Mucosa of gallbladder (tissue), 1 donor: ENCODE measurements around the gene CIDEA. TPM values are rescaled to one million over a fixed set of nuclear protein-coding genes. Genes with fewer than 3 reads are reported as not detected.

ENCODE experiments used
- DNase-seq: peaks from one replicate; pipeline ENCODE4 v3.0.0-alpha.2; 2020; ENCODE audit warnings: low spot score
- total RNA-seq: library from RNA; stranded (reverse); gene quantifications from one replicate; pipeline ENCODE4 v1.2.1, GENCODE V29; 2021
- donor health status: DM: no; HTN: no; CAD: no.

The CIDEA gene
- total RNA-seq, 1 donor from 2014 or later, result not detected

GRCh38 chr18:12296457-12296856, 42.3 kb downstream of the CIDEA start:
- DNase-seq, result no peak

GRCh38 chr18:12299862-12300261, 45.7 kb downstream of the CIDEA start:
- no peak for DNase-seq

GRCh38 chr18:12301263-12302005, 47.3 kb downstream of the CIDEA start:
- no peak for DNase-seq

GRCh38 chr18:12302391-12303147, 48.4 kb downstream of the CIDEA start:
- DNase-seq, result no peak

- no peak for DNase-seq
Measured at GRCh38 chr18:12304351-12305210, 50.4 kb downstream of the CIDEA start.

- DNase-seq, result no peak
Measured at GRCh38 chr18:12305211-12305610, 51.0 kb downstream of the CIDEA start.

GRCh38 chr18:12305930-12306629, 51.9 kb downstream of the CIDEA start:
- no peak for DNase-seq

- peak; percentile 61 for DNase-seq
Measured at GRCh38 chr18:12306752-12307700, 52.9 kb downstream of the CIDEA start.

GRCh38 chr18:12307701-12308385, 53.7 kb downstream of the CIDEA start, which contains the start of gene TUBB6:
Gene TUBB6 (plus strand): TSS chr18:12308241. CDS start chr18:12308293, 52 bp downstream.
- peak; percentile 45 for DNase-seq

GRCh38 chr18:12308386-12309100, 54.4 kb downstream of the CIDEA start:
- DNase-seq, result peak; percentile 78

GRCh38 chr18:12309683-12310198, 55.6 kb downstream of the CIDEA start:
- DNase-seq, result no peak

GRCh38 chr18:12310762-12311161, 56.6 kb downstream of the CIDEA start:
- no peak for DNase-seq

- no peak for DNase-seq
Measured at GRCh38 chr18:12312976-12313375, 58.8 kb downstream of the CIDEA start.

GRCh38 chr18:12313530-12314245, 59.5 kb downstream of the CIDEA start:
- no peak for DNase-seq

- no peak for DNase-seq
Measured at GRCh38 chr18:12314591-12315305, 60.6 kb downstream of the CIDEA start.

GRCh38 chr18:12315490-12315889, 61.3 kb downstream of the CIDEA start:
- no peak for DNase-seq

- no peak for DNase-seq
Measured at GRCh38 chr18:12315911-12316310, 61.8 kb downstream of the CIDEA start.
